ENCODE data around the gene PIEZO2.

PIEZO2 gene

GRCh38 chr18:11021477-11021876 lies 127.9 kb downstream of the PIEZO2 start:
- no peak for DNase-seq

GRCh38 chr18:11020877-11021414 lies 128.4 kb downstream of the PIEZO2 start:
- no peak for DNase-seq

GRCh38 chr18:11020161-11020853 lies 129.1 kb downstream of the PIEZO2 start:
- DNase-seq: peak in 2 of 3 experiments; percentile 15 to 69

- DNase-seq: peak in 1 of 3 experiments; percentile 44
Observed at GRCh38 chr18:11019295-11020105, 129.9 kb downstream of the PIEZO2 start.

- DNase-seq: no peak
Observed at GRCh38 chr18:11009869-11010268, 139.5 kb downstream of the PIEZO2 start.

- DNase-seq: no peak
Observed at GRCh38 chr18:11009147-11009546, 140.2 kb downstream of the PIEZO2 start.

- DNase-seq: no peak
Observed at GRCh38 chr18:11008505-11008904, 140.9 kb downstream of the PIEZO2 start.

- DNase-seq: peak in 1 of 3 experiments; percentile 38
Observed at GRCh38 chr18:11005528-11005927, 143.8 kb downstream of the PIEZO2 start.

- DNase-seq: peak in 1 of 3 experiments; percentile 9
Observed at GRCh38 chr18:11004951-11005350, 144.4 kb downstream of the PIEZO2 start.

- no peak for DNase-seq
Observed at GRCh38 chr18:11004294-11004693, 145.1 kb downstream of the PIEZO2 start.

- no peak for DNase-seq
Observed at GRCh38 chr18:11002796-11003195, 146.6 kb downstream of the PIEZO2 start.

GRCh38 chr18:11002277-11002676 lies 147.1 kb downstream of the PIEZO2 start:
- DNase-seq: no peak

- no peak for DNase-seq
Observed at GRCh38 chr18:11000071-11000470, 149.3 kb downstream of the PIEZO2 start.

- no peak for DNase-seq
Observed at GRCh38 chr18:10997885-10998284, 151.5 kb downstream of the PIEZO2 start.

GRCh38 chr18:10995550-10995949 lies 153.8 kb downstream of the PIEZO2 start:
- no peak for DNase-seq

GRCh38 chr18:10989486-10989885 lies 159.9 kb downstream of the PIEZO2 start:
- DNase-seq: no peak

GRCh38 chr18:10985689-10986088 lies 163.7 kb downstream of the PIEZO2 start:
- DNase-seq: no peak

GRCh38 chr18:10979411-10979810 lies 170.0 kb downstream of the PIEZO2 start:
- no peak for DNase-seq

- DNase-seq: no peak
Observed at GRCh38 chr18:10977042-10977441, 172.3 kb downstream of the PIEZO2 start.

GRCh38 chr18:10973567-10974203 lies 175.7 kb downstream of the PIEZO2 start:
- DNase-seq: no peak

- no peak for DNase-seq
Observed at GRCh38 chr18:10971717-10972116, 177.7 kb downstream of the PIEZO2 start.

GRCh38 chr18:10965119-10965518 lies 184.2 kb downstream of the PIEZO2 start:
- DNase-seq: no peak

GRCh38 chr18:10953672-10954071 lies 195.7 kb downstream of the PIEZO2 start:
- DNase-seq: peak in 1 of 3 experiments; percentile 10

Data from NCI-H1417 (cell line).